ENCODE measurements around the gene PICK1. TPM values are rescaled to one million over a fixed set of nuclear protein-coding genes. Genes with fewer than 3 reads are reported as not detected.
A peak's percentile ranks its signal among the peaks of the same experiment; 100 is the strongest.

PICK1 gene
- total and polyA plus RNA-seq, 2 donors from 2014 or later: 28.4 to 43.4 TPM

GRCh38 chr22:38087855-38088254 lies 30.7 kb downstream of the PICK1 start:
- Histone ChIP-seq H3K27ac (ENCODE audit: low read depth in 2 of 2, low read length in 2 of 2) (no peak overlapping the region), H3K9ac (ENCODE audit: low read length in 3 of 3) (no peak overlapping the region), H3K9me3 (ENCODE audit: control insufficient read depth in 2 of 3, insufficient read depth in 1 of 3, low read length in 3 of 3) (no peaks in the 10 kb centered on the region), H3K27me3 (ENCODE audit: control insufficient read depth, insufficient read depth, low read length) (peaks cover 3% of the 10 kb centered on the region), H3K4me1 (ENCODE audit: control insufficient read depth in 2 of 3, insufficient read depth in 2 of 3, low read depth in 1 of 3, low read length in 3 of 3) (no peaks in the 10 kb centered on the region), H3K4me3 (ENCODE audit: low read length in 3 of 3) (no peak overlapping the region), H3K36me3 (ENCODE audit: control insufficient read depth in 2 of 3, insufficient read depth in 3 of 3, low read length in 3 of 3) (no peaks in the 10 kb centered on the region)
- FAIRE-seq (no peak), DNase-seq (peak in 1 of 5 donors; percentile 25)
- intact Hi-C loops (cut with DNase I): no loop called here
- TF ChIP-seq CTCF (IDR thresholded peaks at IDR 0.05; ENCODE audit: borderline replicate concordance, extremely low read depth, insufficient read depth): no peak

GRCh38 chr22:38088629-38089473 lies 31.6 kb downstream of the PICK1 start:
- Histone ChIP-seq H3K9ac (ENCODE audit: low read length in 3 of 3) (no peak overlapping the region), H3K4me3 (ENCODE audit: low read length in 3 of 3) (no peak overlapping the region), H3K4me1 (ENCODE audit: control insufficient read depth in 2 of 3, insufficient read depth in 2 of 3, low read depth in 1 of 3, low read length in 3 of 3) (no peaks in the 10 kb centered on the region), H3K27ac (ENCODE audit: low read depth in 2 of 2, low read length in 2 of 2) (no peak overlapping the region), H3K36me3 (ENCODE audit: control insufficient read depth in 2 of 3, insufficient read depth in 3 of 3, low read length in 3 of 3) (no peaks in the 10 kb centered on the region), H3K9me3 (ENCODE audit: control insufficient read depth in 2 of 3, insufficient read depth in 1 of 3, low read length in 3 of 3) (no peaks in the 10 kb centered on the region), H3K27me3 (ENCODE audit: control insufficient read depth, insufficient read depth, low read length) (no peaks in the 10 kb centered on the region)
- intact Hi-C loops (cut with DNase I): no loop called here
- DNase-seq (peak in 3 of 5 donors; percentile 44 to 64 (median 57)), FAIRE-seq (no peak)
- TF ChIP-seq CTCF (IDR thresholded peaks at IDR 0.05; ENCODE audit: borderline replicate concordance, extremely low read depth, insufficient read depth): no peak

- DNase-seq (peak in 2 of 5 donors; percentile 55 to 68), FAIRE-seq (no peak)
- H3K4me3 ChIP-seq (ENCODE audit: low read length in 3 of 3): no peak overlapping the region
Observed at GRCh38 chr22:38089474-38089851, 32.3 kb downstream of the PICK1 start.

More at GRCh38 chr22:38089474-38089851, 32.3 kb downstream of the PICK1 start:
- H3K4me1 ChIP-seq (ENCODE audit: control insufficient read depth in 2 of 3, insufficient read depth in 2 of 3, low read depth in 1 of 3, low read length in 3 of 3): no peaks in the 10 kb centered on the region
- no peaks in the 10 kb centered on the region for H3K27me3 ChIP-seq (ENCODE audit: control insufficient read depth, insufficient read depth, low read length)
- no peak for TF ChIP-seq CTCF (IDR thresholded peaks at IDR 0.05; ENCODE audit: borderline replicate concordance, extremely low read depth, insufficient read depth)
- H3K9ac ChIP-seq (ENCODE audit: low read length in 3 of 3): no peak overlapping the region
- no peak overlapping the region for H3K27ac ChIP-seq (ENCODE audit: low read depth in 2 of 2, low read length in 2 of 2)
- H3K36me3 ChIP-seq (ENCODE audit: control insufficient read depth in 2 of 3, insufficient read depth in 3 of 3, low read length in 3 of 3): no peaks in the 10 kb centered on the region
- intact Hi-C loops (cut with DNase I): no loop called here
- no peaks in the 10 kb centered on the region for H3K9me3 ChIP-seq (ENCODE audit: control insufficient read depth in 2 of 3, insufficient read depth in 1 of 3, low read length in 3 of 3)
